Right renal pelvis (tissue), 4 donors: ENCODE results near the gene TBL1X. TPM values are rescaled to one million over a fixed set of nuclear protein-coding genes. Genes with fewer than 3 reads are reported as not detected.
"Not testable (repeated sequence)": the region's sequence is repeated elsewhere in the genome, so short reads cannot be mapped to it uniquely, and the experiment has no call there.

Experiments
- DNase-seq, 4 donors: peaks; one replicate each; pipeline ENCODE4 v3.0.0-alpha.2; 2013; ENCODE audit warnings: low read depth in 4 of 4, low spot score in 3 of 4, missing footprints in 1 of 4
- polyA plus RNA-seq, 4 donors: library from polyadenylated mRNA; unstranded; fragments of 120-200 nt; gene quantifications; one replicate each; pipeline ENCODE4 v1.2.1, GENCODE V29; 2013; ENCODE audit not compliant: insufficient read length in 4 of 4

TBL1X gene
- polyA plus RNA-seq, 4 donors = 25.1 to 26.8 (median 26.3) TPM

DNA sequence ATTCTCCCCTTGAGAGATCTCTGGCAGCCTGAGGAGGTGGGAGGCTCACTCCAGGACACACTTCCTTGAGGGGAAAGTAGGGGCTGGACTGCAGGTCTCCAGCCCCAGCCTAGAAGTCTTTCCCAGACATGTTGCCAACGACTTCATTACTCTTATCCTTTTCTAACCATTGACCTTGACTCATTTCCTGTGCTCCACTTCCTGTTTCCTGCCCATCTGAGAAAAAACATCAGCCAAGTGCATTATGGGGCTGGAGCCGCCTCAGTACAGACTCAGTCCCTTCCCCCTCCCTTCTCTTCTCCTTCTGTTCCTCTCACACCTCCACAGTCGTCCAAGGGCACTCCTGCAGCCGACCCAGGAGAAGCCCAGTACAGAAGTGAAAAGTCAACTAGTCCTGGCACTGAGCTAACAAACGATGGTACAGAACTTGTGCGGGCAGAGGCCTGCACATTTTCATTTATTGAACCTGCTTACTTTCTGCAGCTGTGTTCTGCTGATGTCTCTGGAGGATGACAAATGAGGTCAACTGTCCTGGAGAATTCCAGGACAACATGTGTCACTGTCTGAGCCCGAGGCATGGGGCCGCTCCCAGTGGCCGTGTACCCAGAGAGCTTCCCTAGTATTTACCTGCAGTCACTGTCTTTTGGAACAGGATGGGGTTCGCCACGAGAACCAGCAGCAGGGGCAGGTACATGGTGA, 280.7 kb downstream of the TBL1X start:
- DNase-seq = no peak

GRCh38 chrX:9746148-9746888, 281.5 kb downstream of the TBL1X start:
- no peak for DNase-seq

GRCh38 chrX:9747644-9748043, 282.8 kb downstream of the TBL1X start:
- no peak for DNase-seq

DNA sequence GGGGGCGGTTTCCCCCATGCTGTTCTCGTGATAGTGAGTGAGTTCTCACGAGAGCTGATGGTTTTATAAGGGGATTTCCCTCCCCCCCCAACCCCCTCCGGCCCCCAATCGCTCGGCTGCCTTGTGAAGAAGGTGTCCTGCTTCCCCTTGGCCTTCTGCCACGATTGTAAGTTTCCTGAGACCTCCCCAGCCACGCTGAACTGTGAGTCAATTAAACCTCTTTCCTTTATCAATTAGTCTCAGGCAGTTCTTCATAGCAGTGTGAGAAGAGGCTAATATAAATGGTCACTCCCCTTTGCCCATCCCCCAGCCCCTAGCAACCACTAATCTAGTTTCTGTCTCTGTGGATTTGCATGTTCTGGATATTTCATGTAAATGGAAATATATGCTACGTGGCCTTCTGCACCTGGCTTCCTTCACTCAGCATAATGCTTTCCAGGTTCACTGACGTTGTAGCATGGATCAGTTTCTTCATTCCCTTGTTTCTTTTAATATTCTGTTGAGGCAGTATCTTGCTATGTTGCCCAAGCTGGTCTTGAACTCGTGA, 284.4 kb downstream of the TBL1X start:
- no peak for DNase-seq

- no peak for DNase-seq
Measured at GRCh38 chrX:9757366-9757765, 292.5 kb downstream of the TBL1X start.

DNA sequence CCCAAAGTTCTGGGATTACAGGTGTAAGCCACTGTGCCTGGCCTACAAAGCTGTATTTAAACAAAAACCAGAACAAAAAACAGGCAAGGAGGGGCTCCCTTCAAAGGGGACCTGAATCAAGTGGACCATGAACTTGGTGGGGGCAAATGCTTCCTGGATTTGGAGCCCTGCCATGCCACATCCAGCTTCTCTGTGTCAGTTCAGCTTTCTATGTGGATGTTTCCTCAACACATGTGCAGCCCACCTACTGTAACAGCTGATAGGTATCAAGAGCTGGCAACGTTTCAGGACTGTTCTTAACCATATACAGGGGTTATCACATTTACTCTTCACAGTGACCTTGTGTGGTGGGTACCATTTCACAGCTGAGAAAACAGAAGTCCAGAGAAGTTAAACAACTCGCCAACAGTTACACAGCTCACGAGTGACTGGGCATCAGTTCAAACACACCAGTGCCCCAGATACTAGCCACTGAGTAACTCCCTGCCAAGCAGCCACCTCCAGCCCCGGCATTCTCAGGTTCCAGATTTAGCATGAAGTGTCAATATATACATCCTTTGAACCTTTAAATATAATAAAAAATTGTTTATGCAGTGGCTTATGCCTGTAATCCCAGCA, 293.3 kb downstream of the TBL1X start:
- DNase-seq = no peak

- DNase-seq = no peak
Measured at GRCh38 chrX:9759337-9759736, 294.5 kb downstream of the TBL1X start.

GRCh38 chrX:9765072-9765736, 300.3 kb downstream of the TBL1X start:
- DNase-seq = no peak

DNA sequence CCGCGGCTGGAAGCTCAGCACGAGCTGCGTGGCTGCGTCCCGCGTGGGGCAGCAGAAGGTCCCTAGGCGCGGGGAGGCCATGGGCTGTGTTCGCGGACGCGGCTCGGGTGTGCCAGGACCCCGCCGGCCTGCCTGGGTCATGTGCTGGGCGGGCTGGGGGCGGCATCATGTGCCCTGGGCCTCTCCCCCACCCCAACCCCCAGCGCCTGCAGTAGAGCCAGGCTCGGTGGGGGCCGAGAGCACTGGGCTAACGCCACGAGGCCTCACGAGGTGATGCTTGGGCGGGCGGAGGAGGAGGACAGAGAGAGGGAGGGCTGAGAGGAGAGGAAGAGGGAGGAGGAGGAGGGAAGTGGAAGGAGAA, 300.9 kb downstream of the TBL1X start, which contains the start of gene GPR143:
Gene GPR143, minus strand, starts transcription at position 111 of the 361 bp plus-strand sequence. Its CDS starts 30 bp downstream, at position 81.
- DNase-seq = no peak

GRCh38 chrX:9767375-9767774, 302.5 kb downstream of the TBL1X start:
- no peak for DNase-seq

DNA sequence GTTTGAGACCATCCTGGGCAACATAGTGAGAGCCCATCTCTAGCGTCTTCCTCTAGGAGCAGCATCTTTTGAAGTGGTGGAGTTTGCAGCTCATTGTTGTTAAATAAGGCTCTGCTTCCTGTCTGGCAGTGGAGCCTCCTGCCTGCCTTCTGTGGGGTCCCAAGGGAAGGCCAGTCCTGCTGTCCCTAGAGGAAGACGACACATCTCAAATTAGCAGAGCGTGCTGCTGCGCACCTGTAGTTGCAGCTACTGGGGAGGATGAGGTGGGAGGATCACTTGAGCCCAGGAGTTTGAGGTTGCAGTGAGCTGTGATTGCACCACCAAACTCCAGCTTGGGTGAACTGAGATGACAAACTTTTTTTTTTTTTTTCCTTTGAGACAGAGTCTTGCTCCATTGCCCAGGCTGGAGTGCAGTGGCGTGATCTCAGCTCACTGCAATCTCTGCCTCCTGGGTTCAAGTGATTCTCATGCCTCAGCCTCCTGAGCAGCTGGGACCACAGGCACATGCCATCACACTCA, 303.5 kb downstream of the TBL1X start:
- DNase-seq = not testable (repeated sequence)

DNA sequence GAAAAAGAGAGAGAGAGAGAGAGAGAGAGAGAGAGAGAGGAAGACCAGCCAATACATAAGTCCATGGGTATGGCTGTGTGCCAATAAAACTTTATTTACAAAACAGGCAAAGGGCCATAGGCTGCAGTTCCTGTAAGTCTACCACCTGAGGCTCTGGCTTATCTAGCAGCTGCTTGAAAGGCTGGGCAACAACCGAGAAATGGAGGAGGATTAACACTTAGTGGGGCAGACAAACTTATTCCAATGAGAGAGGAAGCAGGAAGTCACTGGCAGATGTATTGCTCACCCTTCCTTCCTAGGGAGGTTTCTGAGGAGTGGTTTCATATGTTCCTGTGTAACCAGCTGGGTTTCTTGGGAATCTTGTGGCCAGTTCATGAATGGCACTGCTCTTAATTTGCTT, 305.5 kb downstream of the TBL1X start:
- DNase-seq = no peak

DNA sequence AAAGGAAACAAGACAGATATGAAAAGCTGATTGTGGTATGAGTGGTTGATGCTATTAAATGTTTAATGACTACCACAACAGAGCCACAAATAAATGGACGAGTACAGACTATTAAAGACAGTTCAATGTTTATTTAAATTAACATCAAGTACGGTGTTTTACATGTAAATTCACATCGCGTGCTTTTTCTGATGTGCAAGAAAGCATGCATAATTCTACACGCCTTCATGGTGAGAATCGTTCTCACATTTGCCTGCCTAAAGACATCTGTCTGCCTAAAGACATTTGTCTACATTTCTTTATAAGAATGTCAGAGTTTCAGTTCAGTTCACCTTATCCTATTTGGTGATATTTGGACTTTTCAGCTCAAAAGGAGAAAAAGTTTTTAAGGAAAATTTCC, 308.1 kb downstream of the TBL1X start:
- DNase-seq = no peak

- no peak for DNase-seq
Measured at GRCh38 chrX:9775930-9776329, 311.1 kb downstream of the TBL1X start.

DNA sequence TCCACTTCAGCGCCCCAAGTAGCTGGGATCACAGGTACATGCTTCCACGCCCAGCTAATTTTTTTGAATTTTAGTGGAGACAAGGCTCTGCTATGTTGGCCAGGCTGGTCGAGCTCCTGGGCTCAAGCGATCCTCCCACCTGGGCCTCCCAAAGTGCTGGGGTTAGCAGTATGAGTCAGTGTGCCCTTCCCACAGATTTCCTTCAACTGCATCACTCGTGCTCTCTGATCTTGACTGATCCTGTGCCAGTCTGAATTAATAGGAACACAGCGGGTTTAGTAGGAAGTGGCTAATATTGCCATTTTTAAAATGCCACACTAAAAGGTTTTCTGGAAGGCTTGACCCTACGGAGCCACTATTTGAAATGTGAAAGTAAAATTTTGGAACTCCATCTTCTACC, 317.1 kb downstream of the TBL1X start:
- DNase-seq = no peak

DNA sequence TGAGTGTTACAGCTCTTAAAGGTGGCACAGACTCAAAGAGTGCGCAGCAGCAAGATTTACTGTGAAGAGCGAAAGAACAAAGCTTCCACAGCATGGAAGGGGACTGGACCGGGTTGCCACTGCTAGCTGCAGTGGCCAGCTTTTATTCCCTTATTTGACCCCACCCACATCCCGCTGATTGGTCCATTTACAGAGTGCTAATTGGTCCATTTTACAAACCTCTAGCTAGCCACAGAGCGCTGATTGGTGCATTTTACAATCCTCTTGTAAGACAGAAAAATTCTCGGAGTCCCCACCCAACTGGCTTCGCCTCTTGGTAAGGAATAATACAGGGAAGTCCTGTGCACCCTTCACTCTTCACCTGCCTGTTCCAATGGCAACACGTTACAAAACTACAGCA, 319.5 kb downstream of the TBL1X start:
- DNase-seq = no peak

DNA sequence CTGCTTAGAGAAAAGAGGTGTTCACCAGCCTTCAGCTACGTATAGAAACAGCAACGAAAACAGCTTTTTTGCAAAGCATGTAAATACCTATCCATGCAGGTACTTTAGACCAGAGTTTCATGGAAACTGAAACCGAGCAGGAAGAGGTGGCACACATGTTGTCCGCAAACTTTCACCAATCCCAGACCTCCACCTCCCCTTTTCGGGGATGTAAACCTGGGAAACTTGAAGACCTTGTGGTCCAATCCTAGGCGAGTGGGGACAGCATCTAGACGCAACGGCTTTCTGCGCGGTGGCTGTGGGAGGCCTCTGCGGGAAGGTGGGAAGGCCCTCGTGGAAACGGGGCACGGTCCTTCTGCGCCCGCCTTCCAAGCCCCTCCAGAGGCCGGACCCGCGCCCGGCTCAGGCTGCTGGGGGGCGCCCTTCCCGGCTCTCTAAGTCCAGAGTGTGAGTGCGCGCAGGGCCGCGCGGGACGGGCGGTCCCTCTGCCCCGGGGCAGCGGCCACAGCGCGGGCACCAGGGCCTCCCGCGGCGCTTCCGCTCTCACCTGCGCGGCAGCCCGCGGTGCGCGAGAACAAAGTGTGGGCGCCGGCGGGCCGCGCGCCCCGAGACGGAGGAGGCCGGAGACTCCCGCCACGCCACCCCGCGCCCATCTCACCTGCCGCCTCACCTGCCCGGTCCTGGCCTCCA, 320.5 kb downstream of the TBL1X start:
- no peak for DNase-seq

DNA sequence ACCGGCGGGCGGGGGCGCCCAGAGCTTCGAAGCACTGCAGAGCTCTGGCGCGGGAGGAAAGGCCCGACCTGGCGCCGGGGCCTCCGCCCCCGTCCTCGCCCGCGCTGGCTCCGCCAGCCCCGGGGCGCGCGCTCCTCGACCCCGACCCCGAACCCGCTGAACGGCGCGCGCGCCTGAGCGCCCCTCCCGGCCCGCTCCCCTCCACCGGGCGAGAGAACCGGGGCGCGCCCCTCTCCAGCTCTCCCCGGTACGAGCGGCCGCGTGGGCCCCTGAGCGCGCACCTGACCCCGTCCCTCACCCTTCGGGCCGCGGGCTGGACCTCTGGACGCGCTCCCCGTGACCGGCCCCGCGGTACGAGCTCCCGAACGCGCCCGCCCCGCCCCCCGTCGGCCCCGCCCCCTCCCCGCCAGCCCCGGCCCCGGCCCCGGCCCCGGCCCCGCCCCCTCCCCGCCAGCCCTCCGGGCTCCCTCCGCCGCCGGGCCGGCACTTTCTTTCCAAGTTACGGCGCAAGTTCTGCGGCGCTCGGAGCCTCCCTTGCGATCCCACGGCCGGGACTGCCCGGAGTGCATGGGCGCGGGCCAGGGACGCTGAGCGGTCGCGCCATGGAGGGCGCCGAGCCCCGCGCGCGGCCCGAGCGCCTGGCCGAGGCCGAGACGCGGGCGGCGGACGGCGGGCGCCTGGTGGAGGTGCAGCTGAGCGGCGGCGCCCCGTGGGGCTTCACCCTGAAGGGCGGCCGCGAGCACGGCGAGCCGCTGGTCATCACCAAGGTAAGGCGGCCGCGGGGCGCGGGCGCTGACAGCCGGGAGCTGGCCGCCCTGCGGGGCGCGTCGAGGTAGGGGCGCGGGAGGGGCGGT, 321.3 kb downstream of the TBL1X start, which contains the start of gene SHROOM2:
Gene SHROOM2, plus strand, starts transcription at position 486 of the 854 bp plus-strand sequence. Its CDS starts 117 bp downstream, at position 603.
- DNase-seq = no peak
